Measurements from ENCODE around the gene SMPD4.
"Not testable (repeated sequence)": the region's sequence is repeated elsewhere in the genome, so short reads cannot be mapped to it uniquely, and the experiment has no call there.

SMPD4 gene

GRCh38 chr2:130157354-130157753 is 24.0 kb downstream of the SMPD4 start:
- DNase-seq = not testable (repeated sequence)

GRCh38 chr2:130156624-130157004 is 24.8 kb downstream of the SMPD4 start:
- no peak for DNase-seq

- peak; percentile 34 for DNase-seq
Observed at GRCh38 chr2:130155956-130156623, 25.3 kb downstream of the SMPD4 start.

GRCh38 chr2:130154773-130155765 is 26.3 kb downstream of the SMPD4 start:
- no peak for DNase-seq

GRCh38 chr2:130154423-130154770 is 27.0 kb downstream of the SMPD4 start:
- not testable (repeated sequence) for DNase-seq

- DNase-seq = not testable (repeated sequence)
Observed at GRCh38 chr2:130153721-130154422, 27.5 kb downstream of the SMPD4 start.

GRCh38 chr2:130152816-130153595 is 28.4 kb downstream of the SMPD4 start:
- no peak for DNase-seq

- not testable (repeated sequence) for DNase-seq
Observed at GRCh38 chr2:130152136-130152815, 29.1 kb downstream of the SMPD4 start.

GRCh38 chr2:130151145-130151512 is 30.3 kb downstream of the SMPD4 start:
- not testable (repeated sequence) for DNase-seq

- peak; percentile 23 for DNase-seq
Observed at GRCh38 chr2:130150181-130151144, 30.9 kb downstream of the SMPD4 start.

GRCh38 chr2:130148515-130148914 is 32.9 kb downstream of the SMPD4 start:
- peak; percentile 9 for DNase-seq

- peak; percentile 74 for DNase-seq
Observed at GRCh38 chr2:130145006-130145414, 36.4 kb downstream of the SMPD4 start, which contains the start of gene CCDC74B. CCDC74B (minus strand) TSS chr2:130145112; CDS start chr2:130144996, 116 bp downstream.

- not testable (repeated sequence) for DNase-seq
Observed at GRCh38 chr2:130143266-130144039, 37.9 kb downstream of the SMPD4 start.

- DNase-seq = not testable (repeated sequence)
Observed at GRCh38 chr2:130142396-130143265, 38.8 kb downstream of the SMPD4 start.

- not testable (repeated sequence) for DNase-seq
Observed at GRCh38 chr2:130141645-130142370, 39.6 kb downstream of the SMPD4 start.

GRCh38 chr2:130141002-130141401 is 40.4 kb downstream of the SMPD4 start:
- not testable (repeated sequence) for DNase-seq

GRCh38 chr2:130140516-130140915 is 40.9 kb downstream of the SMPD4 start:
- DNase-seq = not testable (repeated sequence)
